Measurements from ENCODE around the gene KCNIP1.
"Not testable (repeated sequence)": the region's sequence is repeated elsewhere in the genome, so short reads cannot be mapped to it uniquely, and the experiment has no call there.

Gene KCNIP1

DNA sequence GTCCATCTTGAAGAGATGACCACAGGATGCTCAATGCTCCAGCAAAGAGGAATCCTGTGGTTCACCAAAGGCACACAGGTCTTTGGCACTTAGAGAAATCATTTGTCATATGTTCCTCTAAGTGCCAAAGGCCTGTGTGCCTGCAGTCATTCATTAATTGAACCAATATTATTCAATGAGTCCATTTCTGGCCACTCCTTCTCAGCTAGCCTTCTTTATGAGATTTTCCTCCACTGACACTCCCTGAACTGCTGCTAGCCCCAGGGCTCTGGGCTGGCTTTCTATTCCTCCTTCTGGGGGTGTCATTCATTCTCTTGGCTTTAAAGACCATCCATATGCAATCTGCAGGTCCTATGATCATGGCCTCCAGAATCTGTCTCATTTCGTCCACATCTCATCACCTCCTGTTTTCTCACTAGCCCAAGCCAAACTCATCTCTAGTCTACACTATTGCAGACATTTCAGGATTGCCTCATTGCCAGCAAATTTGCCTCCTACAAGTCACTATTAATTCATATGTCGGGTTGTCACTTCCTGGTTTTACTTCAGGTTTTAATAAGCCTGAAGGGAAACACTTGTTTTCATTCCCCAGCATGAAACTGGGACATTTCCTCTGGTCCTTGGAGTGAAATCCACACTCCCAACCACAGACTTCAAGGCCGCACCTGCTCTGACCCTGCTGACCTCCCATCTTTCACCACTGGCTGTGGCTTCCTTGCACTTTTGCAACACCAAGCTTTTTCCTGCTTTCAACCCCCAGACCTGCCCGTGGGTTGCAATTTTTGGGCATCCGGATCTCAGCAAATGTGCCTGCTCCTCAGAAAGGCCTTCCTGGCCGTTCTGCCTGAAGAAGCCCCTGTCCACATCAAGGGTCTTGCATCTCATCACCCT is 35.1 kb downstream of the KCNIP1 start:
- peak; percentile 86 to 90 for DNase-seq

DNA sequence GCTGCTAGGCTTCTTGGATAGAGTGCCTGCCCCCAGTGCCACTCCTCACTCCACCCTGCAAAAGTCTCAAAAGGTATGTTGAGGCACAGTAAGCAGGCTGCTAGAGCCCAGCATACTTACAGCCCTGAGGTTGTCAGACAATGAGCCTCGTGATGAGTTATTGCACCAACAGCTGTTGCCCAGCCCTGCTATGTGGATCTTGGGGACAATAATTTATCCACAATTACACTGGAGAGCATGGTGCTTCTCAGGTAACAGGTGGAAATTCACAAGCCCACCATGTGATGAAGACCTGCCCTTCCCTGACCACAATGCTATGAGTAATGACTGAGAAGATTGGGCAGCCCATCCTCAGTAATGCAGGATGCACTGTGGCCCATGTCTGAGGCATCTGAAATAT is 36.5 kb downstream of the KCNIP1 start:
- no peak for DNase-seq

DNA sequence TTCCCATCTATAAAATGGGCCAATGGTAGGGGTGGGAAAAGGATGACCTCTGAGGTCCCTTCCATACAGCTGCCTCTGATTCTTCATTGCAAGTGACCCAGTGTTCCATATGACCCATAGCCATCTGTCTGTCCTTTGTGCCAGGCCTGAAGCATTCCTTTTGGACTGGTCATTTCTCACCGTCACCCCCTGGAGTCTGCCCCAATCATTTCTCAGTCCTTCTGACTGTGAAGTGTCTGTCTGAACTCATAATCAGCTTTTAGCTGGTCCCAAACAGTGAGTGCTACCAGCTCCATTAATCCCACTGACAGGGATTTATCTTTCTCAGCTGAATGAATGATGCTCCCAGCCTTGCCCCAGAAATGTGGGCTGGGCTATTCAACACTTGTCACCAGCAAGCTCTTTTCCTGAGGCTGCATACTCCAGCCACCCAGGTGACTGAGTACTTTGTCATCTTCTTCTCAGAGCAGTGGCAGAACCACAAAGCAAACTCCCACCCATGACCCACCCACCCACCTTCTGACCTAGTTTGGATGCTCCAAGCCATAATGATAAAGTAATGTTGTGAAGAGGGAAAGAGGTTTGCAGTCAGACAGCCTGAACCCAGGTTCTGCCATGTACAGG is 37.4 kb downstream of the KCNIP1 start:
- no peak for DNase-seq

DNA sequence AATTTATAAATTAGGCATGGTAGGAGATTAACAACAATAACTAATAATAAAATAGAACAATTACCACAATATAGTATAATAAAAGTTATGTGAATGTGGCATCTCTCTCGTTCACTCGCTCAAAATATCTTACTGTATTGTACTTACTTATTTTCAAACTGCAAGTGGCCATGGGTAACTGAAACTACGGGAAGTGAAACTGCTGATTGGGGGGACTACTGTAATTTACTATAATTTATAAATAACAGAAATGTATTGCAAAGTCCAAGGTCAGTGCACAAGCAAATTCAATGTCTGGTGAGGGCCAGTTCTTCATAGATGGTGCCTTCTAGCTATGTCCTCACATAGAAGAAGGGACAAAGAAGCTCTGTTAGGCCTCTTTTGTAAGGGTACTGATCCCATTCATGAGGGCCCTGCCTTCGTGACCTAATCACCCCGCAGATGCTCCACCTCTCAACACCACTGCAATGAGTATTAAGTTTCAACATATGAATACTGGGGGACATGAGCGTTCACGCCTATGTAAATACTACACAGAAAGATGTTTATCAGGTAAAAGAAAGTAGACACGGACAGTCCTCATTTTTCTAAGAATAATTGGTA is 39.0 kb downstream of the KCNIP1 start:
- DNase-seq = peak in 1 of 2 donors; percentile 22

DNA sequence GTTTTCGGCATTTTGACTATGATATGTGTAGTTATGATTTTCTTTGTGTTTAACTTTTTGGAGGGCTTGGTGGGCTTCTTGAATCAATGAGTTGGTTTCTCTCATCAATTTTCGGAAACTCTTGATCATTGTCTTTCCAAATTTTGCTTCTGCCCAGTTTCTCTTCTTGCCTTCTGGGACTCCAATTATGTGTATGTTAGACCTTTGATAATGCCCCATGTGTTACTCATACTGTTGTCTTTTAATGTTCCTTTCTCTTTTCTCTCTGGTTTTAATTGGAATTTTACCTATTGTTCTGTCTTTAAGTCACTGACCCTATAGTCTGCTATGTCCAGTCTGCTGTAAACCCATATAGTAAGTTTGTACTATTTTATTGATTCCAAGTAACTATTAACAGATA is 41.5 kb downstream of the KCNIP1 start:
- no peak for DNase-seq

DNA sequence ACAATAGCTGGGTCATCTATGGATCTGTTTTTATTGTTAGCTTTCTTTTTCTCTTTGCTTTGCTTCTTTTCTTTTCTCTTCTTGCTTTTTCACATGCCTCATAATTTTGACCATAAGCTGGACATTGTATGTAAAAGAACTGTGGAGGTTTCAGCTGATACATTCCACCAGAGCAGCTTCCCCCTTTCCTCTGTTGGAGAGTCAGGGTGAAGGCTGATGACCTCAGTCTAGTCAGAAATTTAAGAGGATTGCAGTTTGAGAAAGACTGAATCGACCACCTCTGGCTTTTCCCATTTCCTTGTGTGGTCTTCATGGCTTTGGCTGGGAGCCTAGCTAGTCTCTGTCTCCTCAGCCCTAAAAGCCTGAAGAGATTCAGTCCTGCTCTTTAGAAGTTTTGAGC is 42.0 kb downstream of the KCNIP1 start:
- DNase-seq = peak; percentile 24 to 46

DNA sequence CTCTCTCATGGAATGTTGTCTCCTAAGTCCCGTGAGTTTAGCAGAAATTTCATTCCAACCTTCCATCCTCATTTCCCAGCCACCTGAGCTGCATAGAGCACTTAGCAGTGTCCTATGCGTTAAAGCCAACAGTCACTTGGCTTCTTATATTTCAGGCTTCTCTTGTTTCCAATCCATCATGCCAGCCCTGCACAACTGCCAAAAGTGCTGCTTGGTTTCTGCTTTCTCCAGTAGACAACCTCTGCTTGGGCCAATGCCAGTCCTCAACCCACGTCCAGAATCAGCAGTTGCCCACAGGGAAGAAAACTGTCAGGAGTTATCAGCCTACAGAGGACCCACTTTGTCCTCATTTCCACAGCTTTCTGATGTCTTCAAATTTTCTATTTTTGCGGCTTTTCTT is 42.5 kb downstream of the KCNIP1 start:
- DNase-seq = peak; percentile 64 to 69

DNA sequence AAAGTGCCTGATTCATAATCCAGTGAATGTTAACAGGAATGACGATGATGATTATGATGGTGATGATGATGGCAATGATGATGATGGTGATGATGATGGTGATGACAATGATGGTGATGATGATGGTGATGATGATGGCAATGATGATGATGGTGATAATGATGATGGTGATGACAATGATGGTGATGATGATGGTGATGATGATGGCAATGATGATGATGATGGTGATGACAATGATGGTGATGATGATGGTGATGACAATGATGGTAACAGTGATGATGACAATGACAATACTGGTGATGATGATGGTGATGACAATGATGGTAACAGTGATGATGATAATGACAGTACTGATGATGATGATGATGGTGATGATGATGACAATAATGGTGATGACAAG is 46.6 kb downstream of the KCNIP1 start:
- not testable (repeated sequence) for DNase-seq

DNA sequence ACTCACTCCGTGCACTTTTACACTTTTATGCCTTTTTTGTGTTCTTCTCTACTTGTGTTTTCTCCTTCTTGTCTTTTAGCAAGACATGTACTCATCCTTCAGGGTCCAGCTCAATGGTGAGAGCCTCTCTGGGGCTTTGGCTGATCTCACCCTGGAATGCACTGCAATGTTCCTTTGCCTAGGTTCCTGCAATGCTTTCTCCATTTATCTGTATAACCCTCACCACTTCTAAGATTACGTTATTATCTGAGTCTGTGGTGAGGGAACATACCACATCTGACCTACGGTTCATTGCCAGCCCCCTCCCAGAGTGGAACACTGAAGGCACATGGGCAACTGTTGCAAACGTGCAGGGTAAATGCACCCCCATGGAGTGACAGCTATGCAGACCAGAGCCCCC is 47.3 kb downstream of the KCNIP1 start:
- DNase-seq = no peak

DNA sequence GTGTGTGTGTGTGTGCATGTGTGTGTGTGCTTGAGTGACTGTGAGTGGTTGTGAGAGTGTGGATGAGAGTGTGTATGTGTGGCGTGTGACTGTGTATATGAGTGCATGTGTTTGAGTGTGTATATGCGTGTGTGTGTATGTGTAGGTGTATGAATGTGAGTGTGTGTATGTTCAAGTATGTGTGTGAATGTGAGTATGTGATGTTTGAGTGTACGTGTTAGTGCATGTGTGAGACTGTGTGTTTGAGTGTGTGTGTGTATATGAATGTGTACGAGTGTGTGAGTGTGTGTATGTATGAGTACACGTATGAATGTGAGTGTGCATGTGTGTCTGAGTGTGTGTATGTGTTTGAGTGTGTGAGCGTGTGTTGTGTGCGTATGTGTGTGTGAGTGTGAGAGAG is 47.8 kb downstream of the KCNIP1 start:
- DNase-seq = no peak

DNA sequence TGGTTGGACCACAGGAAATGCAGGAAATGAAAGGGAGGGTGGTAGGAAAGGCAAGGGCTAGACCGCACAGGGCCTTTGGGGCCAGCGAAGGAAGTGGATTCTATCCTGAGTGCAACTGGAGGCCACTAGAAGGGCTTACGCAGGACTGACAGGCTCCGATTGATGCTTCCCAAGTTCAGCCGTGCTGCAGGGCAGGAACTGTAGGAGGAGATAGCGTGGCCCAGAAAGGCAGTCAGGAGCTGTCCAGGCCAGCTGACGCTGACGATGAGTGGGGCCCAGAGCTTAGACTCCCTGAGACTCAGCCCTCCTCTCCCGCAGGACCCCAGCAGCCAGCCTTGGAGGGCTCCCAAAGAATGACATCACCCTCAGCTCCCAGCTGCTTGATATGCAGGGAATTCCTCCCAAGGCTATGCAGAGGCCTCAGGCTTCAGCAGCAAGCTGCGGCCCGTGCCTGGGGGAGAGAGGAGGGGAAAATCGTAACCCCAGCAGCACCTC is 48.8 kb downstream of the KCNIP1 start:
- DNase-seq = peak; percentile 26 to 52

DNA sequence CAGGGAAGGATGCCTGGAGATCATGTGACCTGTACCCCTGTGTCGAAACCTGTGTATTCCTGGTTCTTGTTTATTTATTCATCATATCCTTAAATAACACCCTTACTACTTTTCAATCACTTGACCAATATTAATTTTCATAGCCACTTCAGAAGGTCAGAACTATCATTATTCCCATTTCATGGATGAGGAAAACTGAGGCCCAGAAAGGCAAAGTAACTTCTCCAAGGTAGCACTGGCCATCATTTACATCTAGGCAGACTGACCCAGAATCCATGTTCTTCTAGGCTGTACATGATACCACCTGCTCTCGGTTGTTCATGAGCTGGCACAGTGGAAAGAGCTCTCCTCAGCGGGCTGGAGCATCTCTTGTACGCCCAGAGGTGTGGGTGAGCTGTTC is 49.4 kb downstream of the KCNIP1 start:
- no peak for DNase-seq

DNA sequence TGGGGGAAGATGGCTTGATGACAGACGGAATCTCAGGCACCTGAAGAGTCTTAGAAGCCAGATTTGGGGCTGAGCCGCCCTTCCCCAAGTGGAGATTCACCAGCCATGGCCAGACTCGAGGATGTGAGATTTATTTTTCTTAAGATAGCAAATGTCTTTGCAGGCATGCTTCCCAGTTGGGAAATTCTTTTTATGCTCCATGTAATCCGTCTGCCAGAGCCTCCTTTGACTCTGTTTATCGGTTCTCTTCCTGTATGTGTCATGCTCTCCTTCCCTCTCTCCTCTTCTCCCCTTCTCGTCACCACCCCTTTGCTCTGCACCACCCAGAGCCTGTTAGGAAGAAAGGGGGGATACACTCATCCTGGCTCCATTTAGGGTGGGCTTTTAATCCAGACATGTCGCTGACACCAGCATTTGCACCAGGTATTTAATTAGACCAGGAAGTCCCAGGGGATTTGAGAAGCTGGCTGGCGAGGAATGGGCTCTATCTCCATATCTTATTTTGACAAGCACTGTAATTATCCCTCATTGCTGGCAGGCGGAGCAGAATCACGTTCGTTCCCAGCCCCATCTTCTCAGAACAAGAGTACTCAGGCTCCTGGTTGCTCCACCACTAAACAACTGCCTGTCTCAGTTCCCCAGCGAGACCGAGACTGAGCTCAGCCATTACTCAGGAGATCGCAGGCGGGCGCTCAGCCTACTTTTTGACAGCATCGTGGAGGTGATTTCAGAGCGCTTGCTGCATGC is 50.9 kb downstream of the KCNIP1 start:
- no peak for DNase-seq

DNA sequence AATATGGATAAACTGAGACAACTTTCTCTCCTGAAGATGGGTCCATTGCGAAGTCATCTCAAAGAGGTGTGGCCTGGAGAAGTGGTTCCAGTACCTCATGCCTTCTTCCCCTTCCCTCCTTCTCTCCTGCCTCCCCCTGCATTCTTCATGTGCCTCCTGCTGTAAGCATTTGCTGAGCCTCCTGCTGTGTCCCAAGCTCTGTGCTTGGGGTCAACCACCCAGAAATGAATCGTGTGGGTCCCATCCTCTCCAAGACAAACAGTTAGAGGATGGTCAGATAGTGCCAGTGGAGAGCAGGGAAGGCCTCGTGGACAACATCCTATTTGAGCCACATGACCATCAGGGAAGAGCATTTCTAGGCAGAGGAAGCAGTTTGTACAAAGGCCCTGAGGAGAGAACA is 53.5 kb downstream of the KCNIP1 start:
- DNase-seq = no peak

DNA sequence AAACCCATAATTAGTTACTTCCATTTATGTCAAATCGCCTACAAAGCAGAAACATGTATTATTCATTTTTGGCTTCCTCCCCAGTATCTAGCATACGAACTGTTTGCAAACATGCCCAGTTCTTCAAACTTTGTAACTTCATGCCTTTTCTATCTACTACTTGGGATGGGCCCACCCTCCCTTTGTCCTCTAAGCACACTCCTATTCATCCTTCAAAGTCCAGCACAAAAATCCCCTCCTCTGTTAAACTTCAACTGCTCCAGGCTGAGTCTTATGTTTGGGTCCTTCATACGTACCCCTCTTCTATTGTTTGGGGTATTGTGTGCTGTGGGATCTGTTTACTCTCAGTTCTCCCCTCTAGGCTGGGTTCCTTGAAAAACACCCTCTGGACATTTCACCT is 55.5 kb downstream of the KCNIP1 start:
- DNase-seq = no peak

DNA sequence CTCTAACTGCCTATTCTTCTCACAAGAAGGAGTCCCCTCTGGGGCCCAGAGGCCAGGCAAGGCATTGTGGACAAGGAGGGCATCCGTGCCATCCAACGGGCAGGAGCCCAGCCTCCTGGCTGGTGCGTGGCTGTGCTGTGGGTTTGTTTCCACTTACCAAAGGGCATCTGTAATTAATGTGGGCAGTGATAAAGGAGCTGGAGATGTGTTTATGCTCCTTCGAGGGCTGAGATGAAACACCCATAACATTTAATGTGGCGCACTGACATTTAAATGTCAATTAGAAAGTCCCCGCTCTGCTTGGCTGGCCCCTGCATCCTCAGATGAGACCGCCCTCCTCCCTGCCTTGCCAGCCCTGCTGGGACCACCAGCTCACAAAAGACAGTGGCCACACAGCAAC is 57.1 kb downstream of the KCNIP1 start:
- no peak for DNase-seq

DNA sequence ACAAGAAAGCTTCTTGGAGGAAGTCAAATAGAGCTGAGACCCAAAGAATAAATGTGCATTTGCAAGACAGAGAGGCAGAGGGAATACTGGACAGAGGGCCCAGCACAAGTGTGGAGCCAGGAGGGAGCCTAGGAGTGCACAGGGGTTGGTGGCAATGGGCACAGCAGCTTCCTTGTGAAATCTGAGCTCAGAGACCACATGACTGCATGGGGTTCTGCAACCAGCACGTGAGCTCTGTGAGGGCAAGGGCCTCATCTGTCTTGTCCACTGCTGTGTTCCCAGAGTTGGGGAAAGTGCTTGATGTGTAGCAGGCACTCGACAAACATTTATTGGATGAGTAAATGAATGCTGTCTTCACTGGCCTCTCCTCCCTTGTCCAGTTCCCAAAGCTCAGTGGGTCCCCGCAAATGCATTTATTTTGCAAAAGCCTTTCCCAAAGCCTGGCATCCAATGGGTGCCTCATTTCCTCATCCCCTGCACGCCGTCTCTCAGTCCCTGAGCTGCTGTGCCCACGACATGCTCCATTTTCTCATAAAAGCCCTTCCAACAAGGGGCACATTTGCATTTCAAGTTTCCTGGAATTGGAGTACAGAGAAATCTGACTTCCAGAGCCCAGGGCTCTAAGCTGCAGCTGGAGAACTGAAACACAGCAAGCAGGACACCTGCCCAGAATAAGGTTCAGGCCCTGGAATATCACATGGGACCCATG is 58.5 kb downstream of the KCNIP1 start:
- peak; percentile 41 to 44 for DNase-seq

DNA sequence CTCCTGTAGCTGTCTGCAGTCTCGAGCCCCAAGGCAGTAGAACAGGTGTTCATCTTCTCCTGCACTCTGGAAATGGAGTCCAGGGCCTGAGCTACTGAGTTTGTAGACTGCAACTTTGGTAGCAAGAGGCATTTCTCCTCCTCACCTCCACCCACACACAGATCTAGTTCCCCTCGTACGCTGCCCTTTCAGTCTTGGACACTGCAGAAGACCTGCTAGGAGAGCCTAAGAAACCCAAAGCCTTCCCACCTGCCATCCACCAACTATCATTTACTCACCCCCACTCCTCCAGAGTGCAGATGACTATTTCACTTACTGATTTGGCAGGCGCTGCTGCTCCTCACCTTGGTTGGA is 59.0 kb downstream of the KCNIP1 start:
- DNase-seq = peak; percentile 48 to 58

DNA sequence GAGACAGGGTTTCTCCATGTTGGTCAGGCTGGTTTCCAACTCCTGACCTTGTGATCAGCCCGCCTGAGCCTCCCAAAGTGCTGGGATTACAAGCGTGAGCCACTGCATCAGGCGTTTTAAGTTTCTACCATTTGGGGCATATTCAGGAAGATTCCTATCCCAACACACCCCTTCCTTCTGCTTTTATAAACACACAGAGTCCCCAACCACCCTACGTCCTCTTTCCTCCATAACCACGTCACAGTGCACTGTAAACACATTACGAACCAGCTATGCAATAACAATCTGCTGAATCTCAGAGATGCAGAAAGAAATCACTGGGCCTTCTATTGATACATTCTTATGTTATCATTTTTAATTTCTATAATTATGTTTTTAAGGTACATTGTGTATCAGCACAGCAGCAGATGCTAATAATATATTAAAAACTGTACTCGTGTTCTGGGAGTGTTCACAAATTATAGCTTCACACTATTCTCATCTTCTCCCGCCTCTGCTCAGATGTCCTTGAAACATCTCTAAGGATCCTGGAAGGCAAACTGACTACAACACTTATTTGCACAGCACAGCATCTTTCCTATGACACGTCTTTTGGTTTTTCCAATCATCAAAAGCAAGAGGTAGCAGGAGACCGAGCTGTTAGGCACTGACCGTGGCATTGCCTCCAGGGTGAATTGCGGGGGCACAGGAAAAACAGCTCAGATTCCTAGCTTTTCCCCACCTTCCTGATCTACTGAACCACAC is 60.2 kb downstream of the KCNIP1 start:
- peak; percentile 54 to 56 for DNase-seq

DNA sequence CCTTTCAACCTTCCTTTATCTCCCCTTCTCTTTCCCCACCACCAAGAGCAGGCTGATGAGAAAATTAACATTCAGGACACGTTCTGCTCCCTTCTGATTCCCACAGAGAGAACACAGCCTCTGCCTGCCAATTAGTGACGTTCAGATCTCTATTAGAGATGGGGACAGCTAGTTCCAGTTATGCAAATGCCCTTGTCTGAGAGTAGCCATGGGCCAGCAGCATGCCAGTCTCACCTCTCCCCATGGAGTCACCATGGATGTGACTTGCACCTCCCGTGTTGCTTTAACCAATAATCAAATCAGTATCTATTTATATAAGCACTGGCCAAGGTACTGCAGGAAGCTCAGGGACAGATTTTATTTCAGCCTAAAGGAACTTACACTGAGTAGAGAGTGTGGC is 61.3 kb downstream of the KCNIP1 start:
- DNase-seq = no peak

DNA sequence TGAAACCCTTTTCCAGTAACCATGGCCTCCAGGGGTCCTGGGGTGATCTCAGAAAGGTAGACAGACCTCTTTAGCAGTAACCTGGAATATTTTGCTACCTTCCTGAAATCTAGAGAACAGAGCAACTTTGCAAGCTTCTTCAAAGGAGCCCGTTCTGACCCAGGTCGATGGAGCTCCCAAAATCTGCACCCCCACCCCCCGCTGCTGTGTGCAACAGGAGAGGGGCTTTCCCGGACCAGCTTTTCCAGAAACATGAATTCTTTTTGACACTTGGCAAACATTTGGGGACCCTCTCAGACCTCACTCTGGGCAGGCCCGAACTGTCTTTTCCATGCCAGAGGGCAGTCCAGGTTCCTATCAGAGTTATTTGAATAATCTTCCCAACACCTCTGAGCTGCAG is 65.3 kb downstream of the KCNIP1 start:
- DNase-seq = no peak

DNA sequence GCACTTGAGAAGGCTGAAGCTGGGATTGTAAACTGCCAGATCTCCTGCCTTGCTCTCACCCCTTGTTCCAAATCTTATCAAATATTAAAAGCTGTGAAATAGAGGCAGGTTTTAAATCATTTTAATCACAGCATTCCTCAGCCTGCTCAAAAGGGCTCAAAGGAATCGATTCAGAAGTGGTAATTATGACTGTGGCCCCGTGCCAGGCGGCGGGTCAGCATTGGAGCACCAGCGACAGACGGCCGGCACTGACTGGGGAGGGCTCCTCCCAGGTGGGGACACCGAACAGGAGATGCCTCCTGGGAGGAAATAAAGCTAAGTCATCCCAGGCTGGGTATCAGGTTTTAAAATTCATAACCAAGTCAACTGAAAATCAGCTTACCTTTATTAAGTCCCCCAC is 66.7 kb downstream of the KCNIP1 start:
- DNase-seq = no peak

Measured in inflammatory macrophage (primary cell).